ENCODE results near the gene MAN2A2. TPM values are rescaled to one million over a fixed set of nuclear protein-coding genes. Genes with fewer than 3 reads are reported as not detected.
"Not testable (repeated sequence)": the region's sequence is repeated elsewhere in the genome, so short reads cannot be mapped to it uniquely, and the experiment has no call there.

Gene MAN2A2
- total RNA-seq, 1 donor from 2014 or later: 33.3 TPM

DNA sequence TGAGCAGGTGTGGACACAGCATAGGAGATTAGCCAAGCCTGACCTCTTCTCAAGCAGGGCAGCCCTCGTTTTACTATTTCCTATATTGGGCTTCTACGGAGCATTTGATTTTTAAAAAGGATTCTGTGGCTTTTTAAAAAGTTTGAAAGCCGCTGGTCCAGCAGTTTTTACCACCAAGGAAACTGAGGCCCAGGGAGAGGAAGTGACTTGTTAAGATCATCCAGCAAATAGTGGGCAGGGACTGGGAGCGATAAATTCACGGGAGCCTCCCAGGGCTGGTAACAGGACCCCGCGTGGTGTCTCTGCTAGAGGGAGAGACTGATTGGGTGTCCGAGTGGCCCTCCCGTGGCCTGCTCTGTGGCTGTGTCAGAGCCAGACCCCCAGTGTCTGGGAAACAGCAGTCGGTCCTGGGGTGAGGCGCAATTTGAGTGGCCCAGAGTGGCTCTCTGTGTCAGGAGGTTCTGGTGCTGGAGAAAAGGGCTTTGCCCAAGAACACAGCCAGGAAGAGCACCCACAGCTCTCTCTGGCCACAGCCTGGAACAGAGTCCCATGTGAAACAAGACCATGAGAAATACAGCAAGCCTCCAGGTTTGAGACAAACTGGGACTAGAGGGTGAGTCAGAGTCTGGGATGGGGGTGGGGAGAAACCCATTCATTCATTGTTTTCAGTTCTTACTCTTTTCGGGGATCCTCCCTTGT, 30.5 kb upstream of the MAN2A2 start:
- DNase-seq (ENCODE audit: low read depth): peak; percentile 55
- Histone ChIP-seq H3K4me3 (ENCODE audit: low read depth, low read length) (peak overlapping the region; percentile 51), H3K27me3 (ENCODE audit: control insufficient read depth, insufficient read depth, low read length) (no peaks in the 10 kb centered on the region), H3K36me3 (ENCODE audit: control insufficient read depth, insufficient read depth, low read length) (peaks cover 2% of the 10 kb centered on the region)
- TF ChIP-seq, protein P1, sequence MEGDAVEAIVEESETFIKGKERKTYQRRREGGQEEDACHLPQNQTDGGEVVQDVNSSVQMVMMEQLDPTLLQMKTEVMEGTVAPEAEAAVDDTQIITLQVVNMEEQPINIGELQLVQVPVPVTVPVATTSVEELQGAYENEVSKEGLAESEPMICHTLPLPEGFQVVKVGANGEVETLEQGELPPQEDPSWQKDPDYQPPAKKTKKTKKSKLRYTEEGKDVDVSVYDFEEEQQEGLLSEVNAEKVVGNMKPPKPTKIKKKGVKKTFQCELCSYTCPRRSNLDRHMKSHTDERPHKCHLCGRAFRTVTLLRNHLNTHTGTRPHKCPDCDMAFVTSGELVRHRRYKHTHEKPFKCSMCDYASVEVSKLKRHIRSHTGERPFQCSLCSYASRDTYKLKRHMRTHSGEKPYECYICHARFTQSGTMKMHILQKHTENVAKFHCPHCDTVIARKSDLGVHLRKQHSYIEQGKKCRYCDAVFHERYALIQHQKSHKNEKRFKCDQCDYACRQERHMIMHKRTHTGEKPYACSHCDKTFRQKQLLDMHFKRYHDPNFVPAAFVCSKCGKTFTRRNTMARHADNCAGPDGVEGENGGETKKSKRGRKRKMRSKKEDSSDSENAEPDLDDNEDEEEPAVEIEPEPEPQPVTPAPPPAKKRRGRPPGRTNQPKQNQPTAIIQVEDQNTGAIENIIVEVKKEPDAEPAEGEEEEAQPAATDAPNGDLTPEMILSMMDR (IDR thresholded peaks at IDR 0.05; ENCODE audit: insufficient read depth, low read length, poor library complexity, severe bottlenecking): no peak

DNA sequence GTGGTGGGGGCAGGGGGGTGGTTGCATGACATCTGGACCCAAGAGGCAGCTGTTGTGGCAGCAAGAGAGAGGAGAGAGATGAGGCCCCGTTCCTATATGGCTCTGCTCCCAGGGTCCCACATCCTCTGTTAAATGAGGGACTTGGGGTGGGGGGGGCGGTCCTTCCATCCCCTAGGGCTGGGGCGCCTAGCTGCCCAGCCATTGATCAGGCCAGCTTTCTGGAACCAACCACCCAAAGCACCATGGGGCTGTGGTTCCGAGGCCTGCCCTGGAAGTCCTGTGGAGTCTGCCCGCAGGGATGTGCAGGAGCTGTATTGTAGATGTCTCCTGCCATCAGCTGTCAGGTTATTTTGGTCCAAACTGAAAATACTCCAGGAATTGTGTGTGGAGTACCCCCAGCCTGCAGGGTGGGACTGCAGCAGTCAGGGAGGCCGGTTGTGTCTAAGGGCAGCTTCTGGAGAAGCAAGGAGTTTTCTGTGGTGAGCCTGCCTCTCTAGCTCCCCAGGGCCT, 29.6 kb upstream of the MAN2A2 start:
- Histone ChIP-seq H3K27me3 (ENCODE audit: control insufficient read depth, insufficient read depth, low read length) (no peaks in the 10 kb centered on the region), H3K4me3 (ENCODE audit: low read depth, low read length) (no peak overlapping the region), H3K36me3 (ENCODE audit: control insufficient read depth, insufficient read depth, low read length) (peaks cover 2% of the 10 kb centered on the region)
- no peak for DNase-seq (ENCODE audit: low read depth)
- TF ChIP-seq, protein P1 (IDR thresholded peaks at IDR 0.05; ENCODE audit: insufficient read depth, low read length, poor library complexity, severe bottlenecking): no peak

DNA sequence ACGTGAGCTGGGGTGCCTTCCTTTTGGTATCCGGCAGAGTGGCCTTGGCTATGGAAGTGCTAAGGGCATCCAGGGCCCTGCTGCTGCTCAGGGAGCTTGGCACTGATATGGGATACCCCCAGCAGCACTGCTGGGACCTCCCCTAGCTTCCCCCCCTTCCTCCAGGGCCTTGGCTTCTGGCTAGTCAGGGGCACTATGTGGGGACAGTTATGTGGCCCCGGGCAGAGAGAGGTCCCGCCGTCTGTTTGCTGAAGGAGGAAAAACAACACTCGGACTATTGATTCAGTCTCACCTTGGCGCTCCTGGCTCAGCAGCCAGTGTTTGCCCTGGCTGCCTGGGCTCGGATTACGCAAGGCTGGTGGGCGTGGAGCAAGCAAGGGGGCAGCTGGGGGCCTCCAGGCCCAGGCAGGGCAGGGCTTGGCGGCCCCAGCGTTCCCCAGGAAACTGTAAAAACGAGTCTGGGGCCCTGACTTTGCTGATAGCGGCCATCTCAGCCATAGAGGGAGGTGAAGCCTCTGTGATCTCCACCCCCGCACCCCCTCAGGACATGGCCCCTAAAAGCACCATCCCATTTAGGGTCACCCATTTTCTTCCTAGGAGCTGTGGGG, 29.0 kb upstream of the MAN2A2 start:
- TF ChIP-seq, protein P1 (IDR thresholded peaks at IDR 0.05; ENCODE audit: insufficient read depth, low read length, poor library complexity, severe bottlenecking): no peak
- no peak overlapping the region for H3K4me3 ChIP-seq (ENCODE audit: low read depth, low read length)

DNA sequence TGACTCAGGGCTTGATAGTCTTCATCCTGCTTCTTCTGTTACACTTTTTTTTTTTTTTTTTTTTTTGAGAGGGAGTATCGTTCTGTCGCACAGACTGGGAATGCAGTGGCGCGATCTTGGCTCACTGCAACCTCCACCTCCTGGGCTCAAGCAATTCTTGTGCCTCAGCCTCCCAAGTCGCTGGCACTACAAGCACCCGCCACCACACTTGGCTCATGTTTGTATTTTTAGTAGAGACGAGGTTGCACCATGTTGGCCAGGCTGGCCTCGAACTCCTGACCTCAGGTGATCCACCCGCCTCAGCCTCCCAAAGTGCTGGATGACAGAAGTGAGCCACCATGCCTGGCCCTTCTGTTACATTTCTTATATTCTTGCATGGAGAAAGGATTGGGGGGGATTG, 28.1 kb upstream of the MAN2A2 start:
- not testable (repeated sequence) for DNase-seq (ENCODE audit: low read depth); H3K27me3 ChIP-seq (ENCODE audit: control insufficient read depth, insufficient read depth, low read length); H3K4me3 ChIP-seq (ENCODE audit: low read depth, low read length); H3K36me3 ChIP-seq (ENCODE audit: control insufficient read depth, insufficient read depth, low read length)

More for the DNA sequence above, 29.0 kb upstream of the MAN2A2 start:
- no peak for DNase-seq (ENCODE audit: low read depth)
- no peaks in the 10 kb centered on the region for H3K27me3 ChIP-seq (ENCODE audit: control insufficient read depth, insufficient read depth, low read length)
- H3K36me3 ChIP-seq (ENCODE audit: control insufficient read depth, insufficient read depth, low read length): peaks cover 2% of the 10 kb centered on the region

DNA sequence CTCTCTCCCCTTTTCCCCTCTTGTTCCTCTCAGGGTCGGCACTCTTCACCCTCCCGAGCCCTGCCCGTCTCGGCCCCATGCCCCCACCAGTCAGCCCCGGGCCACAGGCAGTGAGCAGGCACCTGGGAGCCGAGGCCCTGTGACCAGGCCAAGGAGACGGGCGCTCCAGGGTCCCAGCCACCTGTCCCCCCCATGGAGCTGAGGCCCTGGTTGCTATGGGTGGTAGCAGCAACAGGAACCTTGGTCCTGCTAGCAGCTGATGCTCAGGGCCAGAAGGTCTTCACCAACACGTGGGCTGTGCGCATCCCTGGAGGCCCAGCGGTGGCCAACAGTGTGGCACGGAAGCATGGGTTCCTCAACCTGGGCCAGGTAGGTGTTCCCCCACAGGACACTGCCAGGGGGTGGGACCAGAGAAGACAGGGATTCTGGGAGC, 27.5 kb upstream of the MAN2A2 start:
- Histone ChIP-seq H3K36me3 (ENCODE audit: control insufficient read depth, insufficient read depth, low read length) (peaks cover 5% of the 10 kb centered on the region), H3K4me3 (ENCODE audit: low read depth, low read length) (no peak overlapping the region), H3K27me3 (ENCODE audit: control insufficient read depth, insufficient read depth, low read length) (no peaks in the 10 kb centered on the region)
- no peak for DNase-seq (ENCODE audit: low read depth)
- TF ChIP-seq, protein P1 (IDR thresholded peaks at IDR 0.05; ENCODE audit: insufficient read depth, low read length, poor library complexity, severe bottlenecking): no peak

DNA sequence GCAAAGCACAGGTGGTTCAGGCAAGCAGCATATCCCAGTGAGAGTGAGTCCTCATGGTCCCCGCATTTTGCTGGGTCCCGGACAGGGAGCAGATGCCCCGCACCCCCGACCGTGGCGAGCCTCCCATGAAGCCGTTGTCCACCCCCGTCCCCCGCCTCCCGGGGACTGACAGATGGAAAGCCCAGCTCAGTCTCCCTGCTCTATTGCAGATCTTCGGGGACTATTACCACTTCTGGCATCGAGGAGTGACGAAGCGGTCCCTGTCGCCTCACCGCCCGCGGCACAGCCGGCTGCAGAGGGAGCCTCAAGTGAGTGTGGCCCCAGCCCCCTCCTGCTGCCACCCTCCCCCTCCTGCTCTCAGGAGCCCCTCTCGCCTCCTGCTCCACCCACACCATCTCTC, 27.1 kb upstream of the MAN2A2 start:
- no peaks in the 10 kb centered on the region for H3K27me3 ChIP-seq (ENCODE audit: control insufficient read depth, insufficient read depth, low read length)
- peaks cover 5% of the 10 kb centered on the region for H3K36me3 ChIP-seq (ENCODE audit: control insufficient read depth, insufficient read depth, low read length)
- H3K4me3 ChIP-seq (ENCODE audit: low read depth, low read length): no peak overlapping the region
- DNase-seq (ENCODE audit: low read depth): no peak
- TF ChIP-seq, protein P1 (IDR thresholded peaks at IDR 0.05; ENCODE audit: insufficient read depth, low read length, poor library complexity, severe bottlenecking): no peak

Measured in kidney epithelial cell (primary cell).